ENCODE results near the gene DPF1. TPM values are rescaled to one million over a fixed set of nuclear protein-coding genes. Genes with fewer than 3 reads are reported as not detected.

DPF1 gene
- total and polyA plus RNA-seq, 2 donors (not counting 1 experiment from before 2014, with no cell fraction given) = not detected

DNA sequence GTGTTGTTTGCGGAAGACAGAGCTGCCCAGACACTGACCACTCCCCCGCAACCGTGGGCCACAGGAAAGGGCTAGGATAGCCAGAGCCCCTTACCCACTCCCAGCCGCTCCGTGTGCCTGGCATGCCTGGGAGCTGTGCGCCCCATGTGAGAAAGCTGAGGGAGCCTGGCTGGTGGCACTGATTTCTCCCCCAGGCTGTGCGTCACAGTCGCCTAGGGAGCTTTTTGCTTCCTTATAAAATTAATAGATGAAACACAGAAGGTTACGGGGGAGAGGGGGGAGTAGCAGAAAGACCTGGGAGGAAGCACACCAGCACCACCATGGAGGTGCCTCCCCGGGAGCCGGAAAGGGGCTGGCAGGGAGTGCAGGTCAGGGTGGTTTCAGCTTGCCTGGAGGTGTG lies 24.7 kb downstream of the DPF1 start:
- H3K4me1 Mint-ChIP-seq = no peaks in the 10 kb centered on the region
- H3K27me3 Mint-ChIP-seq = peaks cover 3% of the 10 kb centered on the region
- Histone ChIP-seq H3K27ac (ENCODE audit: low read length in 2 of 2) (no peak overlapping the region), H3K9ac (ENCODE audit: low read length) (no peak overlapping the region), H3K4me1 (ENCODE audit: control insufficient read depth in 2 of 2, insufficient read depth in 2 of 2, low read length in 2 of 2) (no peaks in the 10 kb centered on the region), H3K4me2 (replicated peaks; ENCODE audit: low read depth, low read length, poor library complexity, severe bottlenecking) (no peak overlapping the region), H3K27me3 (replicated peaks in 1 of 4; ENCODE audit: control extremely low read depth in 1 of 4, control insufficient read depth in 3 of 4, insufficient read depth in 4 of 4, low read length in 3 of 4) (peaks cover 0 to 4% (median 0%) of the 10 kb centered on the region in 4 experiments), H3K79me2 (ENCODE audit: control insufficient read depth, insufficient read depth, low read length) (peaks cover 2% of the 10 kb centered on the region), H3K4me3 (ENCODE audit: control extremely low read depth in 1 of 5, extremely low read depth in 1 of 5, insufficient read depth in 1 of 5, low read depth in 2 of 5, low read length in 4 of 5) (no peak overlapping the region), H3K9me3 (ENCODE audit: control extremely low read depth in 1 of 3, control insufficient read depth in 2 of 3, insufficient read depth in 1 of 3, low read length in 2 of 3) (peaks cover 0 to 8% (median 0%) of the 10 kb centered on the region in 3 donors), H4K20me1 (ENCODE audit: control insufficient read depth, insufficient read depth, low read length, poor library complexity, severe bottlenecking) (peaks cover 49% of the 10 kb centered on the region), H3K36me3 (replicated peaks in 1 of 2; ENCODE audit: control extremely low read depth in 1 of 2, control insufficient read depth in 1 of 2, extremely low read depth in 1 of 2, insufficient read depth in 2 of 2, low read length in 1 of 2) (peaks cover 0 to 80% of the 10 kb centered on the region in 2 experiments), H2AFZ (ENCODE audit: insufficient read depth, low read depth, low read length, poor library complexity, severe bottlenecking) (no peak overlapping the region)
- no peaks in the 10 kb centered on the region for H3K9me3 Mint-ChIP-seq (ENCODE audit: insufficient read depth)
- CTCF ChIA-PET = interaction anchor here (0.5 kb wide), 1 partner anchor 421 kb away, joined by 5 read pairs; no protein-coding TSS in a partner anchor
- DNase-seq (no peak), ATAC-seq (ENCODE audit: low read depth) (no peak)
- H3K4me3 Mint-ChIP-seq = no peak overlapping the region
- POLR2A ChIA-PET = interaction anchor here (0.6 kb wide), 1 partner anchor 1946 kb away, joined by 3 read pairs; no protein-coding TSS in a partner anchor
- intact Hi-C loops (cut with micrococcal nuclease) = no loop called here
- no peak overlapping the region for H3K27ac Mint-ChIP-seq
- 98% methylated on average over 8 of the region's 11 CpGs for WGBS (ENCODE audit: insufficient coverage)
- TF ChIP-seq, protein P1, sequence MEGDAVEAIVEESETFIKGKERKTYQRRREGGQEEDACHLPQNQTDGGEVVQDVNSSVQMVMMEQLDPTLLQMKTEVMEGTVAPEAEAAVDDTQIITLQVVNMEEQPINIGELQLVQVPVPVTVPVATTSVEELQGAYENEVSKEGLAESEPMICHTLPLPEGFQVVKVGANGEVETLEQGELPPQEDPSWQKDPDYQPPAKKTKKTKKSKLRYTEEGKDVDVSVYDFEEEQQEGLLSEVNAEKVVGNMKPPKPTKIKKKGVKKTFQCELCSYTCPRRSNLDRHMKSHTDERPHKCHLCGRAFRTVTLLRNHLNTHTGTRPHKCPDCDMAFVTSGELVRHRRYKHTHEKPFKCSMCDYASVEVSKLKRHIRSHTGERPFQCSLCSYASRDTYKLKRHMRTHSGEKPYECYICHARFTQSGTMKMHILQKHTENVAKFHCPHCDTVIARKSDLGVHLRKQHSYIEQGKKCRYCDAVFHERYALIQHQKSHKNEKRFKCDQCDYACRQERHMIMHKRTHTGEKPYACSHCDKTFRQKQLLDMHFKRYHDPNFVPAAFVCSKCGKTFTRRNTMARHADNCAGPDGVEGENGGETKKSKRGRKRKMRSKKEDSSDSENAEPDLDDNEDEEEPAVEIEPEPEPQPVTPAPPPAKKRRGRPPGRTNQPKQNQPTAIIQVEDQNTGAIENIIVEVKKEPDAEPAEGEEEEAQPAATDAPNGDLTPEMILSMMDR (IDR thresholded peaks at IDR 0.05) = no peak
- TF ChIP-seq EZH2 (IDR thresholded peaks at IDR 0.05; ENCODE audit: borderline replicate concordance, insufficient read depth, low read depth, low read length, poor library complexity, severe bottlenecking) = no peak

DNA sequence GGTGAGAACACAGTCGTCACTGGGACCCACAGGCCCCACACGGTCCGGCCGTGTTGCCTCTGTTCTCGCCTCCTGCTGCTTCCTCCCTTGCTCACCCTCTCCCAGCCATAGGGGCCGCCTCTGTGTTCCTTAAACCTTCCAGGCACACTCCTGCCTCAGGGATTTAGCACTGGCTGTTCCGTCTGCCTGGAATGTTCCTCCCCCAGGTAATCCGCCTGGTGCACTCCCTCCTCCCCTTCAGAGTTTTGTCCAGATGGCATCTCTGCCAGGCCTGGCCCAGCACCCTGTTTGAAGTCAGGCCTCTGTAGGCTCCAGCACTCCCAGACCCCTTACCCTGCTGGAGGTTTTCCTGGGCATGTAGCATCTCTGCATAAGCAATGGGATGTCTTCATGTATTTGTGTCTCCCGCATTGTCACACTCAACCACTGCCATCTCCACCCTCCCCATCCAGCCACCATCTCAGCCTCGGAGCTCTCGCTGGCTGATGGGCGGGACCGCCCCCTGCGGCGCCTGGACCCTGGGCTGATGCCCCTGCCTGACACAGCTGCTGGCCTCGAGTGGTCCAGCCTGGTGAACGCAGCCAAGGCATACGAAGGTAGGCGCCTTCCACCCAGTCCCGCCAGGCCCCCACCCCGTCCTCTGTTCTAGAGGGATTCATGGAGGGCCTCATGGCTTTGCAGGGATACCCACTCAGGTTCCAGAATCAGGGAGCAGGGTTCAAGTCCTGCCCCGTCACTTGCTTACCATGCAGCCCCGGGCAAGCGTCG lies 25.9 kb downstream of the DPF1 start:
- H3K9me3 Mint-ChIP-seq (ENCODE audit: insufficient read depth) = no peaks in the 10 kb centered on the region
- H3K9ac ChIP-seq (ENCODE audit: low read length) = no peak overlapping the region
- WGBS (ENCODE audit: insufficient coverage) = 98% methylated on average over 24 of the region's 25 CpGs
- peaks cover 0 to 5% (median 0%) of the 10 kb centered on the region in 3 donors for H3K9me3 ChIP-seq (ENCODE audit: control extremely low read depth in 1 of 3, control insufficient read depth in 2 of 3, insufficient read depth in 1 of 3, low read length in 2 of 3)
- POLR2A ChIA-PET = no interaction called here
- H3K4me1 ChIP-seq (ENCODE audit: control insufficient read depth in 2 of 2, insufficient read depth in 2 of 2, low read length in 2 of 2) = no peaks in the 10 kb centered on the region
- no peak overlapping the region for H2AFZ ChIP-seq (ENCODE audit: insufficient read depth, low read depth, low read length, poor library complexity, severe bottlenecking)
- intact Hi-C loops (cut with micrococcal nuclease) = no loop called here
- H3K27ac ChIP-seq (ENCODE audit: low read length in 2 of 2) = no peak overlapping the region
- ATAC-seq (ENCODE audit: low read depth) = no peak
- H3K4me2 ChIP-seq (replicated peaks; ENCODE audit: low read depth, low read length, poor library complexity, severe bottlenecking) = no peak overlapping the region
- peaks cover 45% of the 10 kb centered on the region for H4K20me1 ChIP-seq (ENCODE audit: control insufficient read depth, insufficient read depth, low read length, poor library complexity, severe bottlenecking)
- H3K27me3 ChIP-seq (replicated peaks in 1 of 4; ENCODE audit: control extremely low read depth in 1 of 4, control insufficient read depth in 3 of 4, insufficient read depth in 4 of 4, low read length in 3 of 4) = no peaks in the 10 kb centered on the region
- no peak overlapping the region for H3K27ac Mint-ChIP-seq
- H3K4me1 Mint-ChIP-seq = no peaks in the 10 kb centered on the region
- peaks cover 3% of the 10 kb centered on the region for H3K27me3 Mint-ChIP-seq
- CTCF ChIA-PET = no interaction called here
- TF ChIP-seq, protein P1 (IDR thresholded peaks at IDR 0.05) = no peak
- TF ChIP-seq EZH2 (IDR thresholded peaks at IDR 0.05; ENCODE audit: borderline replicate concordance, insufficient read depth, low read depth, low read length, poor library complexity, severe bottlenecking) = no peak
- H3K36me3 ChIP-seq (replicated peaks in 1 of 2; ENCODE audit: control extremely low read depth in 1 of 2, control insufficient read depth in 1 of 2, extremely low read depth in 1 of 2, insufficient read depth in 2 of 2, low read length in 1 of 2) = peaks cover 0 to 78% of the 10 kb centered on the region in 2 experiments
- H3K4me3 ChIP-seq (ENCODE audit: control extremely low read depth in 1 of 5, extremely low read depth in 1 of 5, insufficient read depth in 1 of 5, low read depth in 2 of 5, low read length in 4 of 5) = no peak overlapping the region
- DNase-seq = no peak
- no peak overlapping the region for H3K4me3 Mint-ChIP-seq
- H3K79me2 ChIP-seq (ENCODE audit: control insufficient read depth, insufficient read depth, low read length) = peaks cover 2% of the 10 kb centered on the region
